Activated T-helper 9 cell treated with anti-CD3 and anti-CD28 coated beads, Interleukin-2, amount 50 U/mL, for 16 hours (primary cell): ENCODE results near the gene OR5M3.

Source experiments
- DNase-seq: peaks from one replicate; pipeline ENCODE4 v3.0.0-alpha.2; 2020; ENCODE audit warnings: low read depth

OR5M3 gene

GRCh38 chr11:56473252-56473651, at the start of gene OR5M3:
OR5M3 (minus strand) TSS chr11:56473352; CDS start chr11:56470497, 2,855 bp downstream.
- no peak for DNase-seq

GRCh38 chr11:56522008-56522407, 48.9 kb upstream of the OR5M3 start:
- no peak for DNase-seq

- no peak for DNase-seq
Measured at GRCh38 chr11:56513280-56513679, 40.1 kb upstream of the OR5M3 start.

- DNase-seq, result no peak
Measured at GRCh38 chr11:56509439-56509838, 36.3 kb upstream of the OR5M3 start.

- no peak for DNase-seq
Measured at GRCh38 chr11:56497010-56497409, 23.9 kb upstream of the OR5M3 start.

GRCh38 chr11:56495117-56495516, 22.0 kb upstream of the OR5M3 start:
- DNase-seq, result no peak

GRCh38 chr11:56491270-56491669, 18.1 kb upstream of the OR5M3 start, which contains the start of gene OR5M8:
OR5M8 (minus strand) TSS chr11:56491370; CDS start chr11:56491370, 0 bp downstream.
- DNase-seq, result no peak

GRCh38 chr11:56486801-56487200, 13.6 kb upstream of the OR5M3 start:
- DNase-seq, result no peak

- no peak for DNase-seq
Measured at GRCh38 chr11:56474729-56475235, 1.6 kb upstream of the OR5M3 start.

GRCh38 chr11:56457076-56457475, 16.1 kb downstream of the OR5M3 start:
- DNase-seq, result no peak

- no peak for DNase-seq
Measured at GRCh38 chr11:56453521-56453920, 19.6 kb downstream of the OR5M3 start.
